SH-SY5Y (cell line): ENCODE measurements around the gene ATPAF1.

Experiments
- GATA2 ChIP-seq: IDR thresholded peaks from 2 replicates; pipeline ENCODE4 v1.6.1; 2011; ENCODE audit warnings: mild to moderate bottlenecking, low read depth, low read length
- GATA3 ChIP-seq: IDR thresholded peaks from 2 replicates; pipeline ENCODE4 v1.6.1; 2011; ENCODE audit warnings: low read depth, mild to moderate bottlenecking, low read length, moderate library complexity

- TF ChIP-seq GATA2 (no peak), GATA3 (no peak)
These were observed 54.2 kb downstream of the ATPAF1 start for GRCh38 chr1:46613661-46614603.
